Prostate gland (tissue), 2 donors: ENCODE measurements around the gene NDUFB5.

Source experiments
- POLR2AphosphoS5 ChIP-seq: sonication (generic); formaldehyde crosslinking; IDR thresholded peaks from one replicate; pipeline ENCODE4 v1.6.1; 2017; ENCODE audit warnings: antibody characterized with exemption
- TF ChIP-seq, protein P1 (sequence below), 4 experiments: fragments of 200-600 bp in 2 of 4; fragments of 450-650 bp in 2 of 4; sonication (generic) in 2 of 4; IDR thresholded peaks; 1 replicate in 3 of 4; 2 replicates in 1 of 4; pipeline ENCODE4 v1.5.1; 2016 to 2019; ENCODE audit warnings: antibody characterized with exemption in 4 of 4, mild to moderate bottlenecking in 2 of 4, moderate library complexity in 2 of 4

DNA sequence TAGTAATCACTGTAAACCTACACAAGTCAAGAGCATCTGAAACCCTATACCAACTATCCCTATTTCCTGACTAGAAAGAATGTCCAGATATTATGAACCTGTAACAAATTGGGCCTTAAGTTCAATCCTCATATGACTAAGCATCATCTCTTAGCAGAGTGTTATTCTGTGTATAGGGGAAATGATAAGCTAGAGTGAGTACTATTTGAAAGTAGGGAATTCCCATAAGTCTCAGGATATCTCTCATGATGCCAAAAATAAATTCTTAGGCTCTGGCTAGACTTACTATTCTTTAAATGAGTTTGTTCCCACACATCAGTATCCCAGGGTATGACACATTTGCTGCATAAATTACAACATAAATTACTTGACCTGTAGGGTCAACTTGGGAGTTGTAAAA lies 15.5 kb upstream of the NDUFB5 start:
- TF ChIP-seq, protein P1, sequence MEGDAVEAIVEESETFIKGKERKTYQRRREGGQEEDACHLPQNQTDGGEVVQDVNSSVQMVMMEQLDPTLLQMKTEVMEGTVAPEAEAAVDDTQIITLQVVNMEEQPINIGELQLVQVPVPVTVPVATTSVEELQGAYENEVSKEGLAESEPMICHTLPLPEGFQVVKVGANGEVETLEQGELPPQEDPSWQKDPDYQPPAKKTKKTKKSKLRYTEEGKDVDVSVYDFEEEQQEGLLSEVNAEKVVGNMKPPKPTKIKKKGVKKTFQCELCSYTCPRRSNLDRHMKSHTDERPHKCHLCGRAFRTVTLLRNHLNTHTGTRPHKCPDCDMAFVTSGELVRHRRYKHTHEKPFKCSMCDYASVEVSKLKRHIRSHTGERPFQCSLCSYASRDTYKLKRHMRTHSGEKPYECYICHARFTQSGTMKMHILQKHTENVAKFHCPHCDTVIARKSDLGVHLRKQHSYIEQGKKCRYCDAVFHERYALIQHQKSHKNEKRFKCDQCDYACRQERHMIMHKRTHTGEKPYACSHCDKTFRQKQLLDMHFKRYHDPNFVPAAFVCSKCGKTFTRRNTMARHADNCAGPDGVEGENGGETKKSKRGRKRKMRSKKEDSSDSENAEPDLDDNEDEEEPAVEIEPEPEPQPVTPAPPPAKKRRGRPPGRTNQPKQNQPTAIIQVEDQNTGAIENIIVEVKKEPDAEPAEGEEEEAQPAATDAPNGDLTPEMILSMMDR (IDR thresholded peaks at IDR 0.05), result no peak
- TF ChIP-seq POLR2AphosphoS5, result no peak
